Effector memory CD4-positive, alpha-beta T cell (primary cell): ENCODE measurements around the gene TSPAN1.

Source experiments
- DNase-seq, 3 donors: peaks; one replicate each; pipeline ENCODE4 v3.0.0-alpha.2; 2020
- H3K27ac ChIP-seq: 2 replicates; pipeline ENCODE4 v1.7.0; 2013; ENCODE audit warnings: mild to moderate bottlenecking, low read length, moderate library complexity; ENCODE audit not compliant: insufficient read depth, poor library complexity, severe bottlenecking
- H3K27me3 ChIP-seq: replicated peaks from 2 replicates; pipeline ENCODE4 v1.7.0; 2013; ENCODE audit warnings: mild to moderate bottlenecking, low read length; ENCODE audit not compliant: insufficient read depth, control insufficient read depth, poor library complexity, severe bottlenecking
- H3K36me3 ChIP-seq: 2 replicates; pipeline ENCODE4 v1.7.0; 2013; ENCODE audit warnings: mild to moderate bottlenecking, low read length, moderate library complexity; ENCODE audit not compliant: control insufficient read depth, insufficient read depth
- H3K4me1 ChIP-seq: 2 replicates; pipeline ENCODE4 v1.7.0; 2013; ENCODE audit warnings: low read length, mild to moderate bottlenecking; ENCODE audit not compliant: control insufficient read depth, insufficient read depth, poor library complexity, severe bottlenecking
- H3K4me3 ChIP-seq: 2 replicates; pipeline ENCODE4 v1.7.0; 2013; ENCODE audit warnings: low read length, low read depth, mild to moderate bottlenecking; ENCODE audit not compliant: insufficient read depth, poor library complexity, severe bottlenecking
- H3K9me3 ChIP-seq: 2 replicates; pipeline ENCODE4 v1.7.0; 2013; ENCODE audit warnings: mild to moderate bottlenecking, low read length, moderate library complexity; ENCODE audit not compliant: control insufficient read depth

TSPAN1 gene

DNA sequence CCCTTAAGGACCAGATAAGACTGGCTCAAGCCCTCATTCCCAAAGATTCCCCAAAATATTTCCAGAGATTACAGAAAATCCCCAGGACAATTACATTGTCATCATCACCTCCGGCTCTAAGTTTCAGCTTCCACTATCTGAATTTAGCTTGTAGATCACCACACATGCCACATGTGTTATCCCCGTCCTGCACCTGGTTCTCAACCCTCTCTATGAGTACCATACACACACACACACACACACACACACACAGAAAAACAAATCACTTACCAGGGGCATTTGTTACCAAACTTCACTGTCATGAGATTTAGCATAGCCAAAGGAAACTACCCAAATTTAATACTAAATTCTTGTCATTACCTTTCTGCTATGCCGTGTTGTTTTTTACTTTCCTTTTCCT lies 15.4 kb upstream of the TSPAN1 start:
- Histone ChIP-seq H3K36me3 (no peaks in the 10 kb centered on the region), H3K4me1 (no peaks in the 10 kb centered on the region), H3K27me3 (no peaks in the 10 kb centered on the region), H3K27ac (no peak overlapping the region), H3K9me3 (no peaks in the 10 kb centered on the region), H3K4me3 (no peak overlapping the region)
- DNase-seq = no peak

DNA sequence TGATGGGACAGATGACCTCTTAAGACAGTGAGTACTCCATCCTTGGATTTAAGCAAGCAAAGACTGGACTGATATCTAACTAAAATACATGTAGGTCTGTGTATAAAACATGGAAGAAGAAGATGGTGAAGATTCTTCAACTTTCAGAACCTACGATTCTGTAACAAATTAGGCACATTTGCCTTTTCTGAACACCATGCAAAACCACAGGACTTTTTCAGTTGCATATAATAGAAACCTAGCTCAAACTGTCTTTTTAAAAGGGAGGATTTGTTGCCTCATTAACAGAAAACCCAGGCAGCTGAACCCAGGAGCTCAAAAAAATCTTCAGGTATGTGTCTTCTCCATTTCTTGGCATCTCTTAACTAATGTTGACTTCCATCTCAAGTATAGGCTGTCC lies 14.7 kb upstream of the TSPAN1 start:
- H3K27me3 ChIP-seq = no peaks in the 10 kb centered on the region
- DNase-seq = no peak
- H3K36me3 ChIP-seq = no peaks in the 10 kb centered on the region
- no peak overlapping the region for H3K4me3 ChIP-seq
- no peaks in the 10 kb centered on the region for H3K9me3 ChIP-seq
- H3K27ac ChIP-seq = no peak overlapping the region
- H3K4me1 ChIP-seq = no peaks in the 10 kb centered on the region

DNA sequence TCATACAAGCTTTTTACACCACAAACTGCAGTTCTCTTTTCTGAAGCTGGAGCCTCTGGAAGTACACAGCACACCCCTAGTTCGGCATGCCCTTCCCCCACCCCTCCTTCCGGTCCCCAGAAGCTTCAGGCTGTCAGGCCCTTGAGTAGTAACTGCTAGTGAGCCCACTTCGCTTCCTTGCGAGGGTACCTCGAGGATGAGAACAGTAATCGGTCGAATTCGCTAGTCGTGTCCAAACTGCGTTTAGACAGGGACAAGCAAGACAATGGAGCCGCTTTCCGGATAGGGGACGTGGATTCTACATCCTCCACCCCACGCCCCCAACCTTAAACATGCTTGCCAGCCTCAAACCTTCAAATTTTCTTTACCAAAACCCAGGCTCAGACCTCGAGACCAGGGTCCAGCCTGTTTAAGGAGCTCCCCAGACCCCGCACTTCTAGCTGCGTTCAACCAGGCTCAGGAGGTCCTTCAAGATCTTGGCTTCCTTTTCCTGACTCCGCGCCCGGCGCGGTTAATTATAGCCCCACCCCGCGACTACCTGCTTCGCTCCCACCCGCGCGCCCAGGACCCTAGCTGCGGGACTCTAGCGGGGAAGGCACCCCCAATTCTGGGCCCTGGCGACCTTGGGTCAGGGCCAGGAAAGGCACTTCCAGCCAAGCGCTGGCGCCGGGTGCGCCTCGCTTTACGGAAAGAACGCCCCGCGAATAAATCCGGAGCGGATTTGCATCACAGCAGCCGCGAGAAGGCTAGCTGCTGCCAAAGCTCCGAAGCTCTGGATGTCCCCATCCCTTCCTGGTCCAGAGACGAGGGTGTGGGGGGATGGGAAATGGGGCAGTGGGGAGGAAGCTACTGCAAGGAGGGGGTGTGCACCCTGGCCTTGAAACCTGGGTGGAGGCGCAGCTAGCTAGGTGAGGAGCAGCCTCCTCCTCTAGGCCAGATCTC lies 8.1 kb upstream of the TSPAN1 start:
- peak in 1 of 3 donors; percentile 10 for DNase-seq
- no peaks in the 10 kb centered on the region for H3K27me3 ChIP-seq

DNA sequence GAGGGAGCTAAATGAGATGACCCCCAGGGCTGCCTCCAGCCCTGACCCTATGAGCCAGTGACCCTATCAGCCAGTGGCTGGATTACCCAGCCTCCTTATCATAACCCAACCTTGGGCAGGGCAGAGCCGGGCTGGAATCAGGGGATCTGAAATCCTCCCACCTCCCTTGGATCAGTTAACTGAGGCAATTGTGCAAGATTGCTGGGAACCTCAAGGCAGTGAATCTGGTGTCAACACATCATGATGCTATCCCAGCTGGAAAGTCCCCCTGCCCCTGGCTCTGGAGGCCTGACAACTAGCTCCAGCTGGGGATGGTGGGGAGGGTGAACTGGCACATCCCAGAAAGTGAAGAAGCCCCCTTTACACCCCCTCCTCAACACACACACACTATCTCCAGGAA lies 6.4 kb upstream of the TSPAN1 start:
- Histone ChIP-seq H3K27me3 (no peaks in the 10 kb centered on the region), H3K27ac (no peak overlapping the region), H3K9me3 (no peaks in the 10 kb centered on the region), H3K36me3 (no peaks in the 10 kb centered on the region), H3K4me1 (peaks cover 11% of the 10 kb centered on the region), H3K4me3 (no peak overlapping the region)
- no peak for DNase-seq

More for the DNA sequence above, 8.1 kb upstream of the TSPAN1 start:
- Histone ChIP-seq H3K4me1 (peaks cover 11% of the 10 kb centered on the region), H3K9me3 (no peaks in the 10 kb centered on the region), H3K36me3 (no peaks in the 10 kb centered on the region), H3K4me3 (peak overlapping the region; percentile 67), H3K27ac (peak overlapping the region; percentile 37)

DNA sequence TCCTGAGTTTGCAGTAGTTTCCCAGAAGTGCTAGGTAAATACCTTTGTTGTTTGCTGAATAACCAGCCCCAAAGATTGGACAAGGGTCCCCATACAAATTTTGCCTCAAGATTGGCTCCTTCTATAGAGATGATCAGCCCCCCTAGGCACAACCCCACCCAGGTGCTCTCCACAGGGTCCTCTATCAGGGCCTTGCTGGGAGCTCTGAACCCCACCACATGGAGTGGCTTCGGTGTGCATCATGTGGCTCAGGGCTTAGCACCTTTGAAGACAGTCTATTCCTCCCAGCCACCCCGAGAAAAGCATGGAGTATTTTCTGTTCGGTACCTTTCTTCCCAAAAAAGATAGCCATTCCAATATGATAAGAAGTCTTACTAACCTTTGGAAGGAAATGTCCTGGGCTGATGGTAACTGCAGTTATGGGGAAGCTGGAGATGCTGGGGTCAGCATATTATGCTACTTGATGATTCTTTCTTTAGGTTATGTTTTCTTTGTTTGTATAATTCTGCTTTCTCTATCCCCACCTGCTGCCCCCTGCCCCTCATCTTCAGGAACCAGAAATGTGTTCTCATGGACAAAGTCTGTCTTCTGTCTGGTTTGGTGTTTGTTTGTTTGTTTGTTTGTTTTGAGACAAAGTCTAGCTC lies 5.0 kb upstream of the TSPAN1 start:
- H3K27ac ChIP-seq = no peak overlapping the region
- H3K9me3 ChIP-seq = no peaks in the 10 kb centered on the region
- peaks cover 11% of the 10 kb centered on the region for H3K4me1 ChIP-seq
- H3K4me3 ChIP-seq = no peak overlapping the region
- no peaks in the 10 kb centered on the region for H3K36me3 ChIP-seq
- no peak for DNase-seq
- no peaks in the 10 kb centered on the region for H3K27me3 ChIP-seq

DNA sequence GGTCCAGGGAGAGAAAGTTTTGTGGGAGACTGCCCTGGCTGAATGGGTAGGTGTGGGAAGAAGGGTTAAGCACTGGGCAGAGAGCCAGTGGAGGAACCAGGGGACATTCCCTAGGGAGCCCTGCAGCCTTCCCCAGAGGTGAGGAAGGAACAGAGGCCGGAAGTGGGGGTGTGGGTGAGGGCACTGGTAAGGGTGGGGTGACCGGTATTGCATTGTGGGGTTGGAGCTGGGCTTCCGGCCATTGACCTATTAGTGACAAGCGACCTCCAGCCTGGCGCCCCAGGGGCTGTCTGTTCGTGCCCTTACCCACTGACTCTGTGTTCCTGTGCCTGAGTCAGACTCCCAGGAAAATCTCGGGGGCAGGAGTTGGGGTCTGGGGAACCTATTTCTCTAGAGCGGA lies 3.5 kb upstream of the TSPAN1 start:
- Histone ChIP-seq H3K36me3 (no peaks in the 10 kb centered on the region), H3K27me3 (no peaks in the 10 kb centered on the region), H3K4me1 (peaks cover 11% of the 10 kb centered on the region), H3K9me3 (no peaks in the 10 kb centered on the region), H3K27ac (no peak overlapping the region), H3K4me3 (no peak overlapping the region)
- DNase-seq = no peak

DNA sequence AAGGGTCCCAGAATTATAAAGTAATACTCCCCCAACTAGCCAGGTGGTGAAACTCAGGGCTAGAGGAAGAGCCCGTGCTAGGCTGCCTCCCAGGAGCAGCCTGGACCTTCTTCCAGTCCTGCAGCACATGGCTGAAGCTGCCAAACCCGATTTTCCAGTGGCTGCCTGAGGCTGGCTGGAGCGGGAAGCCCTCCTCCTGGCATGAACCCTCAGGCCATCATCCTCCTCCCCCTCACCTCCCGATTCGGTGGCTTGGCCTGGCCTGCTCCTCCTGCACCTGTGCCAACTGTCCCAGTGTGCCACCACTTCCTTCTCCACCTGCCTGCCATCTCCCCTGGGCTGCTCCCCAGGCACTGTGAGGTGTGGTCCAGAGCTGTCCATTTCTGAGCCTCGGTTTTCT lies 3.0 kb upstream of the TSPAN1 start:
- peaks cover 8% of the 10 kb centered on the region for H3K4me1 ChIP-seq
- H3K36me3 ChIP-seq = no peaks in the 10 kb centered on the region
- H3K4me3 ChIP-seq = no peak overlapping the region
- H3K9me3 ChIP-seq = no peaks in the 10 kb centered on the region
- H3K27ac ChIP-seq = no peak overlapping the region
- no peak for DNase-seq
- no peaks in the 10 kb centered on the region for H3K27me3 ChIP-seq

DNA sequence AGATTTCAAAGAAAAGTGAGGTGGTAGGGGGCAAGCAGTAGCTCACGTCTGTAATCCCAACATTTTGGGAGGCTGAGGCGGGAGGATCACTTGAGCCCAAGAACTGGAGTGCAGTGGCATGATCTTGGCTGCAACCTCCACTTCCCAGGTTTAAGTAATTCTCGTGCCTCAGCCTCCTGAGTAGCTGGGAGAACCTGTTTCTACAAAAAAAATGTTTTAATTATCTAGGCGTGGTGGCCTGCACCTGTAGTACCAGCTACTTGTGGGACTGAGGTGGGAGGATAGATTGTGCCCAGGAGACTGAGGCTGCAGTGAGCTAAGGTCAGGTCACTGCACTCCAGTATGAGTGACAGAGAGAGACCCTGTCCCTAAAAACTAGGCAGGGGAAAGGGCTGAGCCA lies 2.6 kb upstream of the TSPAN1 start:
- no peaks in the 10 kb centered on the region for H3K9me3 ChIP-seq
- peaks cover 3% of the 10 kb centered on the region for H3K4me1 ChIP-seq
- no peak overlapping the region for H3K4me3 ChIP-seq
- no peaks in the 10 kb centered on the region for H3K27me3 ChIP-seq
- H3K36me3 ChIP-seq = no peaks in the 10 kb centered on the region
- no peak for DNase-seq
- H3K27ac ChIP-seq = no peak overlapping the region

DNA sequence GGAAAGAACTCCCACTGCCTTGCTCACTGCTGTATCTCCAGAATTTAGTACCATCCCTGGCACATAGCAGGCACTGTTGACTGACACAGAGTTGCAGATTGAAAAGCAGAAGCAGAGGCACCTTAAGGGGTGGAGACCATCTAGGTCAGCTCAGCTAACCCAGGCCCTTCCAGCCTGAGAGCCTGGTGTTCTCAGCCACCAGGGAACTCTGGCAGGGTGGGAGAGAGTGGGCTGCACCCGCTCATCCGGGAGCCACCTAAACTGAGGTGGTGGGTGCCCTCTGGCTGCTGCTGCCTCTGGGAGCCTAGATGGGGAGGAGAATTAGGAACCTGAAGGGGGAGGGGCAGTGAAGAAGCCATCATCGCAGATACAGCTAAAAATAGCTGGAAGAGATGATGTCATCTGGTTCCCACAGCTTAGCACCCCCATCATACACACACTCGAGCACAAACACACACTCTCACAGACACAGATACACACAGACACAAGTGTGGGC lies 1.5 kb upstream of the TSPAN1 start:
- DNase-seq = no peak
- Histone ChIP-seq H3K27me3 (no peaks in the 10 kb centered on the region), H3K4me1 (no peaks in the 10 kb centered on the region), H3K9me3 (no peaks in the 10 kb centered on the region), H3K36me3 (no peaks in the 10 kb centered on the region), H3K27ac (no peak overlapping the region), H3K4me3 (no peak overlapping the region)

DNA sequence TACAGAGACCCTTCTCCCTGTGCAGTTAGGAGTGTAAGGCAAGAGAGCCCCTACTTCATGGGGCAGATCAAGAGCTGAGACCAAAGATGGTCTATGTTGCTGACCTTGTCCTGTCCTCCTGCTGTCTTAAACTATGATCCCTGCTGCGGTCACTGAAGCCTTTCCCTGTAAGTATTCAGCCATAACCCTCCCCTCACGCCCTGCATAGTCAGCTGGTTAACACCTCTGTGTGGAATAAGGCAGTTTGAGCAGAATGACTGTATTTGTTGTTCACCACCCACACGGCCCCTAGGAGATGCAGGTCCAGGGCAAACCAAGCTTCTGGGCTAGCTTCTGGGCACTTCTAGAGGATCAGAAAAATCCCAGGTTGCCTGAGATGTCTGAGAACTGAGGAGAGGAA lies 356 bp downstream of the TSPAN1 start:
- DNase-seq = no peak
- Histone ChIP-seq H3K9me3 (no peaks in the 10 kb centered on the region), H3K27me3 (no peaks in the 10 kb centered on the region), H3K27ac (no peak overlapping the region), H3K36me3 (no peaks in the 10 kb centered on the region), H3K4me1 (no peaks in the 10 kb centered on the region), H3K4me3 (no peak overlapping the region)
